IMR-90 (cell line): ENCODE results near the gene TBC1D22B. TPM values are rescaled to one million over a fixed set of nuclear protein-coding genes. Genes with fewer than 3 reads are reported as not detected.

Experiments
- ATAC-seq: fragments of 200-7000 bp; cut with Tn5 transposase; 2 replicates; pipeline ENCODE4 v1.9.1; 2020; ENCODE audit warnings: low read depth, mild to moderate bottlenecking, moderate library complexity
- BruUV-seq: library from RNA; stranded (reverse); fragments of 400-500 nt; replicated peaks from 2 replicates; lab custom pipeline; 2021; lab: Mats Ljungman, UMichigan
- CTCF ChIA-PET: fragments of 300-600 bp; formaldehyde crosslinking; extraction: SDS; loops from one replicate; lab custom pipeline; 2021; ENCODE audit warnings: antibody characterized with exemption; lab: Yijun Ruan, JAX
- POLR2A ChIA-PET: fragments of 300-600 bp; sonication (Branson Sonifier 250); formaldehyde crosslinking; loops from one replicate; lab custom pipeline; 2022; ENCODE audit warnings: antibody characterized with exemption; ENCODE audit not compliant: unreplicated experiment; lab: Charles Lee
- DNase-seq: peaks from one replicate; pipeline ENCODE4 v3.0.0; 2013
- H2AFZ ChIP-seq: replicated peaks from 2 replicates; pipeline ENCODE3; 2013; ENCODE audit warnings: low read length, mild to moderate bottlenecking; ENCODE audit not compliant: poor library complexity
- H2AK5ac ChIP-seq: 2 replicates; pipeline ENCODE4 v1.6.1; 2013; ENCODE audit warnings: low read depth, low read length, inconsistent platforms
- H2AK9ac ChIP-seq: replicated peaks from 2 replicates; pipeline ENCODE3; 2013; ENCODE audit warnings: mild to moderate bottlenecking, low read depth, low read length, moderate library complexity; ENCODE audit not compliant: poor library complexity
- H2BK120ac ChIP-seq: 2 replicates; pipeline ENCODE4 v1.6.1; 2013; ENCODE audit warnings: low read depth, low read length, inconsistent platforms
- H2BK15ac ChIP-seq: 3 replicates; pipeline ENCODE4 v1.6.1; 2013; ENCODE audit warnings: low read depth, low read length, inconsistent platforms
- H2BK20ac ChIP-seq: 2 replicates; pipeline ENCODE4 v1.6.1; 2013; ENCODE audit warnings: low read depth, mild to moderate bottlenecking, inconsistent platforms, low read length, moderate library complexity
- H2BK5ac ChIP-seq: 2 replicates; pipeline ENCODE4 v1.6.1; 2013; ENCODE audit warnings: mild to moderate bottlenecking, low read depth, low read length, inconsistent platforms; ENCODE audit not compliant: poor library complexity, severe bottlenecking
- H3K14ac ChIP-seq: replicated peaks from 2 replicates; pipeline ENCODE4 v1.6.1; 2013; ENCODE audit warnings: low read depth, low read length, inconsistent platforms
- H3K18ac ChIP-seq: 2 replicates; pipeline ENCODE4 v1.6.1; 2013; ENCODE audit warnings: low read depth, low read length, control low read depth
- H3K23ac ChIP-seq: 2 replicates; pipeline ENCODE4 v1.6.1; 2013; ENCODE audit warnings: low read depth, low read length, inconsistent platforms
- H3K27ac ChIP-seq: 2 replicates; pipeline ENCODE4 v1.5.1; 2013; ENCODE audit warnings: mild to moderate bottlenecking, control low read depth, low read length; ENCODE audit not compliant: insufficient read depth
- H3K27me3 ChIP-seq: 2 replicates; pipeline ENCODE4 v1.6.1; 2013; ENCODE audit warnings: low read length; ENCODE audit not compliant: control insufficient read depth, insufficient read depth
- H3K36me3 ChIP-seq: 2 replicates; pipeline ENCODE4 v1.6.1; 2013; ENCODE audit warnings: low read length, mixed read lengths; ENCODE audit not compliant: control insufficient read depth, insufficient read depth
- H3K4ac ChIP-seq: 2 replicates; pipeline ENCODE4 v1.6.1; 2013; ENCODE audit warnings: low read depth, low read length, inconsistent platforms
- H3K4me1 ChIP-seq: 2 replicates; pipeline ENCODE4 v1.6.1; 2013; ENCODE audit warnings: low read length, mixed read lengths; ENCODE audit not compliant: control insufficient read depth, insufficient read depth
- H3K4me2 ChIP-seq: 2 replicates; pipeline ENCODE4 v1.6.1; 2013; ENCODE audit warnings: low read depth, mild to moderate bottlenecking, control low read depth, low read length, moderate library complexity
- H3K4me3 ChIP-seq: 2 replicates; pipeline ENCODE4 v1.5.1; 2013; ENCODE audit warnings: low read depth, mild to moderate bottlenecking, control low read depth, low read length, moderate library complexity; ENCODE audit not compliant: insufficient read depth
- H3K56ac ChIP-seq: 2 replicates; pipeline ENCODE4 v1.6.1; 2013; ENCODE audit warnings: low read length, inconsistent platforms; ENCODE audit not compliant: insufficient read depth; ENCODE audit errors: extremely low read depth
- H3K79me1 ChIP-seq, 2 experiments: 2 replicates each; pipeline ENCODE4 v1.6.1; 2013; ENCODE audit warnings: low read length in 2 of 2, inconsistent platforms in 1 of 2, low read depth in 1 of 2
- H3K9ac ChIP-seq: 2 replicates; pipeline ENCODE4 v1.6.1; 2013; ENCODE audit warnings: low read depth, low read length, control low read depth
- H3K9me1 ChIP-seq: 2 replicates; pipeline ENCODE4 v1.6.1; 2013; ENCODE audit warnings: low read length, inconsistent platforms; ENCODE audit not compliant: insufficient read depth
- H3K9me3 ChIP-seq: 2 replicates; pipeline ENCODE4 v1.6.1; 2013; ENCODE audit warnings: low read length; ENCODE audit not compliant: control insufficient read depth, insufficient read depth
- H4K20me1 ChIP-seq: 2 replicates; pipeline ENCODE4 v1.6.1; 2013; ENCODE audit warnings: low read length, inconsistent platforms; ENCODE audit not compliant: insufficient read depth
- H4K5ac ChIP-seq: 2 replicates; pipeline ENCODE4 v1.6.1; 2013; ENCODE audit warnings: mild to moderate bottlenecking, low read depth, low read length, control low read depth
- H4K8ac ChIP-seq, 2 experiments: 2 replicates each; pipeline ENCODE4 v1.6.1; 2013; ENCODE audit warnings: low read depth in 2 of 2, low read length in 2 of 2, control low read depth in 1 of 2, inconsistent platforms in 1 of 2
- H4K91ac ChIP-seq: 2 replicates; pipeline ENCODE4 v1.6.1; 2013; ENCODE audit warnings: low read depth, low read length, inconsistent platforms; ENCODE audit not compliant: insufficient read depth
- BHLHE40 ChIP-seq: fragments of 150-350 bp; IDR thresholded peaks from 2 replicates; pipeline ENCODE4 v1.6.1; 2016; ENCODE audit warnings: mild to moderate bottlenecking, low read depth, low read length
- CEBPB ChIP-seq: IDR thresholded peaks from 2 replicates; pipeline ENCODE4 v1.6.1; 2012; ENCODE audit warnings: low read depth, low read length, improper control_type of control experiment
- CHD1 ChIP-seq: IDR thresholded peaks from 2 replicates; pipeline ENCODE4 v1.6.1; 2012; ENCODE audit warnings: low read depth, low read length, improper control_type of control experiment
- ELK1 ChIP-seq: fragments of 150-350 bp; IDR thresholded peaks from 2 replicates; pipeline ENCODE4 v1.6.1; 2016; ENCODE audit warnings: low read depth, mild to moderate bottlenecking, low read length, moderate library complexity, borderline replicate concordance
- FOS ChIP-seq: fragments of 150-350 bp; IDR thresholded peaks from 2 replicates; pipeline ENCODE4 v1.6.1; 2016; ENCODE audit warnings: low read depth, low read length
- MAFK ChIP-seq: IDR thresholded peaks from 2 replicates; pipeline ENCODE4 v1.6.1; 2012; ENCODE audit warnings: low read depth, low read length, improper control_type of control experiment
- MAZ ChIP-seq: IDR thresholded peaks from 2 replicates; pipeline ENCODE4 v1.6.1; 2012; ENCODE audit warnings: low read depth, mild to moderate bottlenecking, low read length, improper control_type of control experiment, moderate library complexity, borderline replicate concordance
- MXI1 ChIP-seq: IDR thresholded peaks from 2 replicates; pipeline ENCODE4 v1.6.1; 2012; ENCODE audit warnings: low read depth, mild to moderate bottlenecking, low read length, moderate library complexity, borderline replicate concordance
- NFE2L2 ChIP-seq: fragments of 150-350 bp; IDR thresholded peaks from 2 replicates; pipeline ENCODE4 v1.6.1; 2016; ENCODE audit warnings: low read depth, mild to moderate bottlenecking, low read length
- POLR2A ChIP-seq: IDR thresholded peaks from 2 replicates; pipeline ENCODE4 v1.6.1; 2012; ENCODE audit warnings: mild to moderate bottlenecking, low read depth, low read length
- RAD21 ChIP-seq: IDR thresholded peaks from 2 replicates; pipeline ENCODE4 v1.6.1; 2012; ENCODE audit warnings: low read length, improper control_type of control experiment
- RCOR1 ChIP-seq: IDR thresholded peaks from 2 replicates; pipeline ENCODE4 v1.6.1; 2012; ENCODE audit warnings: mild to moderate bottlenecking, low read length, improper control_type of control experiment; ENCODE audit not compliant: insufficient replicate concordance
- RFX5 ChIP-seq: IDR thresholded peaks from 2 replicates; pipeline ENCODE4 v1.8.0; 2012; ENCODE audit warnings: low read depth, mild to moderate bottlenecking, low read length, moderate library complexity
- SMC3 ChIP-seq: fragments of 150-350 bp; IDR thresholded peaks from 2 replicates; pipeline ENCODE4 v1.6.1; 2016; ENCODE audit warnings: low read depth, mild to moderate bottlenecking, antibody characterized with exemption, low read length, moderate library complexity
- WGBS, 2 experiments: methylation state at CpG; one replicate each; pipeline versions ENCODE4 v1.1.5 to v1.1.7; 2013; ENCODE audit warnings: missing lambda C conversion rate in 2 of 2; ENCODE audit not compliant: insufficient read length in 1 of 2; ENCODE audit errors: extremely low coverage in 2 of 2; 5-methylcytosine and 5-hydroxymethylcytosine counted together
- dilution Hi-C: fragments of 300-500 bp; cut with HindIII; formaldehyde crosslinking; loops from one replicate; pipeline ENCODE4 v1.14.3; 2018; ENCODE audit warnings: low sequenced_read_pairs; ENCODE audit not compliant: unreplicated experiment
- in situ Hi-C: fragments of 300-500 bp; cut with MboI; formaldehyde crosslinking; loops from 3 replicates; pipeline ENCODE4 v1.14.3; 2019; ENCODE audit warnings: low sequenced_read_pairs, inconsistent platforms, mixed read lengths
- intact Hi-C: fragments of 100-400 bp; cut with micrococcal nuclease; formaldehyde crosslinking; loops from 2 replicates; pipeline ENCODE4 v1.10.0; 2022
- polyA plus RNA-seq, 3 experiments: library from polyadenylated mRNA; depleted of rRNA; stranded (reverse); fragments of >200 nt; gene quantifications; 2 replicates each; pipeline ENCODE4 v1.2.3, GENCODE V29; 2012; ENCODE audit warnings: low replicate concordance in 1 of 3
- total RNA-seq: library from RNA; depleted of rRNA; stranded (reverse); fragments of >200 nt; gene quantifications from 2 replicates; pipeline ENCODE4 v1.2.3, GENCODE V29; 2012
- TF ChIP-seq, protein P1 (sequence below): fragments of 150-350 bp; IDR thresholded peaks from 2 replicates; pipeline ENCODE4 v1.6.1; 2017; ENCODE audit warnings: mild to moderate bottlenecking, antibody characterized with exemption, low read length, low read depth
- TF ChIP-seq, protein P2 (sequence below): conservative IDR thresholded peaks from 2 replicates; pipeline ENCODE4 v1.5.1; 2012; ENCODE audit warnings: mild to moderate bottlenecking, low read depth, low read length, improper control_type of control experiment

Gene TBC1D22B
- total and polyA plus RNA-seq, 2 of the 4 experiments (the other 2 are of a cell fraction): 6.6 to 7.5 TPM

- Histone ChIP-seq H3K27me3 (no peaks in the 10 kb centered on the region), H4K91ac (no peak overlapping the region), H2BK120ac (no peak overlapping the region; the same call in 1 of the 2 replicates), H3K56ac (no peak overlapping the region), H3K79me1 (peaks cover 0 to 11% of the 10 kb centered on the region in 2 experiments; a peak in 2 of 4 replicates), H2AK5ac (no peak overlapping the region), H4K20me1 (peaks cover 9% of the 10 kb centered on the region; the same call in 1 of the 2 replicates), H3K4me1 (peaks cover 18% of the 10 kb centered on the region), H3K27ac (no peak overlapping the region), H3K14ac (no peak overlapping the region), H2BK5ac (no peak overlapping the region), H3K4ac (peak overlapping the region; percentile 34; the same call in 1 of the 2 replicates), H3K23ac (no peak overlapping the region), H3K18ac (no peak overlapping the region), H3K4me2 (no peak overlapping the region), H4K8ac (no peak overlapping the region), H3K9ac (no peak overlapping the region), H2BK15ac (no peak overlapping the region), H4K5ac (no peak overlapping the region), H2BK20ac (no peak overlapping the region), H3K4me3 (no peak overlapping the region), H3K36me3 (peaks cover 34% of the 10 kb centered on the region), H3K9me3 (no peaks in the 10 kb centered on the region), H2AK9ac (no peak overlapping the region), H3K9me1 (peaks cover 19% of the 10 kb centered on the region), H2AFZ (no peak overlapping the region)
- WGBS, 2 experiments: 100% methylated on average over 1 of the region's 3 CpGs; no CpG with 5 or more reads in 1 of the 2 experiments
- ChIA-PET CTCF (interaction anchor here (1.0 to 1.5 kb wide), 3 partner anchors 8 to 14 kb away, joined by 3 to 7 read pairs (median 3); no protein-coding TSS in a partner anchor), POLR2A (no interaction called here)
- no peak for TF ChIP-seq MAFK
- TF ChIP-seq SMC3: no peak
- TF ChIP-seq ELK1: no peak
- TF ChIP-seq NFE2L2: no peak
- TF ChIP-seq, protein P1, sequence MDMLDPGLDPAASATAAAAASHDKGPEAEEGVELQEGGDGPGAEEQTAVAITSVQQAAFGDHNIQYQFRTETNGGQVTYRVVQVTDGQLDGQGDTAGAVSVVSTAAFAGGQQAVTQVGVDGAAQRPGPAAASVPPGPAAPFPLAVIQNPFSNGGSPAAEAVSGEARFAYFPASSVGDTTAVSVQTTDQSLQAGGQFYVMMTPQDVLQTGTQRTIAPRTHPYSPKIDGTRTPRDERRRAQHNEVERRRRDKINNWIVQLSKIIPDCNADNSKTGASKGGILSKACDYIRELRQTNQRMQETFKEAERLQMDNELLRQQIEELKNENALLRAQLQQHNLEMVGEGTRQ: no peak
- TF ChIP-seq BHLHE40: no peak
- no peak for TF ChIP-seq MXI1
- TF ChIP-seq MAZ: no peak
- no peak for TF ChIP-seq RCOR1
- no peak for TF ChIP-seq FOS
- TF ChIP-seq RAD21: no peak
- no peak for TF ChIP-seq CEBPB
- TF ChIP-seq POLR2A: no peak
- TF ChIP-seq, protein P2, sequence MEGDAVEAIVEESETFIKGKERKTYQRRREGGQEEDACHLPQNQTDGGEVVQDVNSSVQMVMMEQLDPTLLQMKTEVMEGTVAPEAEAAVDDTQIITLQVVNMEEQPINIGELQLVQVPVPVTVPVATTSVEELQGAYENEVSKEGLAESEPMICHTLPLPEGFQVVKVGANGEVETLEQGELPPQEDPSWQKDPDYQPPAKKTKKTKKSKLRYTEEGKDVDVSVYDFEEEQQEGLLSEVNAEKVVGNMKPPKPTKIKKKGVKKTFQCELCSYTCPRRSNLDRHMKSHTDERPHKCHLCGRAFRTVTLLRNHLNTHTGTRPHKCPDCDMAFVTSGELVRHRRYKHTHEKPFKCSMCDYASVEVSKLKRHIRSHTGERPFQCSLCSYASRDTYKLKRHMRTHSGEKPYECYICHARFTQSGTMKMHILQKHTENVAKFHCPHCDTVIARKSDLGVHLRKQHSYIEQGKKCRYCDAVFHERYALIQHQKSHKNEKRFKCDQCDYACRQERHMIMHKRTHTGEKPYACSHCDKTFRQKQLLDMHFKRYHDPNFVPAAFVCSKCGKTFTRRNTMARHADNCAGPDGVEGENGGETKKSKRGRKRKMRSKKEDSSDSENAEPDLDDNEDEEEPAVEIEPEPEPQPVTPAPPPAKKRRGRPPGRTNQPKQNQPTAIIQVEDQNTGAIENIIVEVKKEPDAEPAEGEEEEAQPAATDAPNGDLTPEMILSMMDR: no peak
- TF ChIP-seq RFX5: no peak
- TF ChIP-seq CHD1: no peak
- dilution Hi-C loops: no loop called here
- intact Hi-C loops: no loop called here
- no TSS peak for BruUV-seq
- DNase-seq (no peak), ATAC-seq (no peak)
- in situ Hi-C loops: no loop called here
These were observed 53.4 kb downstream of the TBC1D22B start for GRCh38 chr6:37310966-37311365.
